Natural killer cell (primary cell): Measurements from ENCODE around the gene PLEKHG4. TPM values are rescaled to one million over a fixed set of nuclear protein-coding genes. Genes with fewer than 3 reads are reported as not detected.

ENCODE experiments used
- ATAC-seq, 3 donors: fragments of 150-1000 bp in 2 of 3; fragments of 200-7000 bp in 1 of 3; cut with Tn5 transposase; 1 replicate in 1 of 3; 2 replicates in 2 of 3; pipeline ENCODE4 v1.10.0; 2021; ENCODE audit warnings: mild to moderate bottlenecking in 2 of 3, moderate library complexity in 2 of 3
- DNase-seq, 2 donors: peaks; one replicate each; pipeline versions ENCODE4 v3.0.0 to v3.0.0-alpha.2; 2013 to 2021; ENCODE audit warnings: mixed read lengths in 1 of 2
- H3K27ac ChIP-seq: one replicate; pipeline ENCODE4 v1.5.1; 2013; ENCODE audit warnings: mild to moderate bottlenecking, low read length
- H3K27me3 ChIP-seq: one replicate; pipeline ENCODE4 v1.6.1; 2013; ENCODE audit warnings: low read length; ENCODE audit not compliant: control insufficient read depth, insufficient read depth
- H3K36me3 ChIP-seq: one replicate; pipeline ENCODE4 v1.6.1; 2013; ENCODE audit warnings: low read length; ENCODE audit not compliant: control insufficient read depth, insufficient read depth
- H3K4me1 ChIP-seq: one replicate; pipeline ENCODE4 v1.6.1; 2013; ENCODE audit warnings: low read length; ENCODE audit not compliant: control insufficient read depth, insufficient read depth
- H3K4me3 ChIP-seq: one replicate; pipeline ENCODE4 v1.5.1; 2013; ENCODE audit warnings: low read length
- H3K9me3 ChIP-seq: one replicate; pipeline ENCODE4 v1.6.1; 2013; ENCODE audit warnings: low read length; ENCODE audit not compliant: control insufficient read depth, insufficient read depth
- H3K27ac Mint-ChIP-seq, 2 donors: one replicate each; pipeline ENCODE4 v1.8.0; 2022; ENCODE audit warnings: mild to moderate bottlenecking in 2 of 2, mixed read lengths in 2 of 2, moderate library complexity in 1 of 2
- H3K27me3 Mint-ChIP-seq, 2 donors: one replicate each; pipeline ENCODE4 v1.8.0; 2022; ENCODE audit warnings: low read depth in 2 of 2, mixed read lengths in 2 of 2
- H3K36me3 Mint-ChIP-seq: one replicate; pipeline ENCODE4 v1.8.0; 2022; ENCODE audit warnings: mixed read lengths
- H3K4me1 Mint-ChIP-seq, 2 donors: one replicate each; pipeline ENCODE4 v1.8.0; 2022; ENCODE audit warnings: mixed read lengths in 2 of 2
- H3K4me3 Mint-ChIP-seq: one replicate; pipeline ENCODE4 v1.8.0; 2022; ENCODE audit warnings: mild to moderate bottlenecking, moderate library complexity, mixed read lengths
- H3K9me3 Mint-ChIP-seq, 2 donors: one replicate each; pipeline ENCODE4 v1.8.0; 2022; ENCODE audit warnings: mixed read lengths in 2 of 2
- CTCF ChIP-seq: fragments of 200-600 bp; IDR thresholded peaks from one replicate; pipeline ENCODE4 v1.8.0; 2022; ENCODE audit warnings: antibody characterized with exemption
- WGBS: methylation state at CpG from one replicate; pipeline ENCODE4 v1.1.7; 2013; ENCODE audit warnings: missing lambda C conversion rate; ENCODE audit not compliant: insufficient coverage; 5-methylcytosine and 5-hydroxymethylcytosine counted together
- intact Hi-C: fragments of 100-400 bp; cut with micrococcal nuclease; formaldehyde crosslinking; loops from one replicate; pipeline ENCODE4 v1.14.2; 2022
- total RNA-seq, 4 donors: library from RNA; stranded (reverse); fragments of 120-200 nt in 1 of 4; gene quantifications; one replicate each; pipeline versions ENCODE4 v1.2.3 to v1.2.4, GENCODE V29; 2013 to 2022

PLEKHG4 gene
- total RNA-seq, 3 donors from 2014 or later (not counting 1 experiment from before 2014, with no cell fraction given) = 6.8 to 14.7 (median 8.5) TPM

- peaks cover 26 to 50% of the 10 kb centered on the region in 2 donors for H3K4me1 Mint-ChIP-seq
- intact Hi-C loops = no loop called here
- H3K36me3 Mint-ChIP-seq = no peaks in the 10 kb centered on the region
- Histone ChIP-seq H3K27ac (peak within 1 kb of the TSS; percentile 60), H3K27me3 (peaks cover 17% of the 10 kb centered on the region), H3K4me1 (peaks cover 49% of the 10 kb centered on the region), H3K36me3 (no peaks in the 10 kb centered on the region), H3K4me3 (peak within 1 kb of the TSS; percentile 65), H3K9me3 (no peaks in the 10 kb centered on the region)
- peak within 1 kb of the TSS; percentile 96 for H3K4me3 Mint-ChIP-seq
- ATAC-seq (no peak), DNase-seq (peak; percentile 37 to 58)
- no peaks in the 10 kb centered on the region for H3K9me3 Mint-ChIP-seq
- WGBS = under 1% methylated on average over 75 of the region's 75 CpGs
- no peak for TF ChIP-seq CTCF
- peak within 1 kb of the TSS; percentile 92 to 98 for H3K27ac Mint-ChIP-seq
- peaks cover 18 to 35% of the 10 kb centered on the region in 2 donors for H3K27me3 Mint-ChIP-seq
Measured at GRCh38 chr16:67248401-67249177, 30.7 kb upstream of the PLEKHG4 start, which contains the start of gene SLC9A5. Gene SLC9A5 (plus strand): TSS chr16:67248979. CDS start chr16:67249015, 36 bp downstream.

- DNase-seq (no peak), ATAC-seq (no peak)
- WGBS = 33% methylated on average over 20 of the region's 22 CpGs
- no peaks in the 10 kb centered on the region for H3K36me3 ChIP-seq
- H3K27me3 ChIP-seq = peaks cover 17% of the 10 kb centered on the region
- peak overlapping the region; percentile 75 for H3K4me3 Mint-ChIP-seq
- no peaks in the 10 kb centered on the region for H3K36me3 Mint-ChIP-seq
- peak overlapping the region; percentile 27 for H3K4me3 ChIP-seq
- H3K9me3 ChIP-seq = no peaks in the 10 kb centered on the region
- intact Hi-C loops = no loop called here
- peaks cover 20 to 42% of the 10 kb centered on the region in 2 donors for H3K4me1 Mint-ChIP-seq
- H3K27me3 Mint-ChIP-seq = peaks cover 18 to 35% of the 10 kb centered on the region in 2 donors
- H3K4me1 ChIP-seq = peaks cover 40% of the 10 kb centered on the region
- TF ChIP-seq CTCF = no peak
- no peak overlapping the region for H3K27ac Mint-ChIP-seq
- H3K9me3 Mint-ChIP-seq = no peaks in the 10 kb centered on the region
- H3K27ac ChIP-seq = no peak overlapping the region
Measured at GRCh38 chr16:67249178-67250044, 29.9 kb upstream of the PLEKHG4 start.

GRCh38 chr16:67250045-67250327, 29.3 kb upstream of the PLEKHG4 start:
- peak overlapping the region; percentile 75 for H3K4me3 Mint-ChIP-seq
- DNase-seq (no peak), ATAC-seq (no peak)
- intact Hi-C loops = no loop called here
- Histone ChIP-seq H3K9me3 (no peaks in the 10 kb centered on the region), H3K36me3 (no peaks in the 10 kb centered on the region), H3K27ac (no peak overlapping the region), H3K4me1 (peaks cover 35% of the 10 kb centered on the region), H3K27me3 (peaks cover 17% of the 10 kb centered on the region), H3K4me3 (no peak overlapping the region)
- TF ChIP-seq CTCF = no peak
- no peak overlapping the region for H3K27ac Mint-ChIP-seq
- 94% methylated on average over 3 of the region's 4 CpGs for WGBS
- H3K4me1 Mint-ChIP-seq = peaks cover 14 to 36% of the 10 kb centered on the region in 2 donors
- H3K27me3 Mint-ChIP-seq = peaks cover 18 to 35% of the 10 kb centered on the region in 2 donors
- H3K9me3 Mint-ChIP-seq = no peaks in the 10 kb centered on the region
- H3K36me3 Mint-ChIP-seq = no peaks in the 10 kb centered on the region
